PC-3 (cell line): ENCODE results near the gene N4BP2L2. TPM values are rescaled to one million over a fixed set of nuclear protein-coding genes. Genes with fewer than 3 reads are reported as not detected.

Experiments used
- ATAC-seq: fragments of 200-7000 bp; cut with Tn5 transposase; 2 replicates; pipeline ENCODE4 v1.9.1; 2020; ENCODE audit warnings: mild to moderate bottlenecking, moderate library complexity
- BruUV-seq: library from RNA; stranded (reverse); fragments of 400-500 nt; replicated peaks from 2 replicates; lab custom pipeline; 2021; lab: Mats Ljungman, UMichigan
- CTCF ChIA-PET: fragments of 300-600 bp; sonication (Branson Sonifier 250); formaldehyde crosslinking; loops from one replicate; lab custom pipeline; 2022; ENCODE audit warnings: antibody characterized with exemption; lab: Charles Lee
- POLR2A ChIA-PET: fragments of 300-600 bp; sonication (Branson Sonifier 250); formaldehyde crosslinking; loops from one replicate; lab custom pipeline; 2022; ENCODE audit warnings: antibody characterized with exemption; ENCODE audit not compliant: unreplicated experiment; lab: Charles Lee
- DNase-seq: peaks from one replicate; pipeline ENCODE4 v3.0.0-alpha.2; 2015
- H2AFZ ChIP-seq: fragments of 300-600 bp; sonication (generic); 2 replicates; pipeline ENCODE4 v1.6.0; 2016; ENCODE audit warnings: antibody characterized with exemption, low read length
- H3F3A ChIP-seq: fragments of 300-600 bp; sonication (generic); one replicate; pipeline ENCODE4 v1.6.0; 2017; ENCODE audit warnings: antibody characterized with exemption, low read length, control low read depth, mild to moderate bottlenecking; ENCODE audit not compliant: unreplicated experiment
- H3K27ac ChIP-seq: fragments of 300-600 bp; sonication (generic); 2 replicates; pipeline ENCODE4 v1.5.1; 2016; ENCODE audit warnings: mild to moderate bottlenecking, low read length
- H3K27me3 ChIP-seq: fragments of 300-600 bp; sonication (generic); 2 replicates; pipeline ENCODE4 v1.6.1; 2016; ENCODE audit warnings: low read length, mixed read lengths
- H3K36me3 ChIP-seq: fragments of 300-600 bp; sonication (generic); 2 replicates; pipeline ENCODE4 v1.6.1; 2016; ENCODE audit warnings: low read depth, mixed run types, low read length, mixed read lengths
- H3K4me1 ChIP-seq: fragments of 300-600 bp; sonication (generic); 2 replicates; pipeline ENCODE4 v1.5.1; 2016; ENCODE audit warnings: low read length; ENCODE audit not compliant: insufficient read depth
- H3K4me2 ChIP-seq: fragments of 300-600 bp; sonication (generic); 2 replicates; pipeline ENCODE4 v1.6.0; 2016; ENCODE audit warnings: low read length
- H3K4me3 ChIP-seq: fragments of 300-600 bp; sonication (generic); 2 replicates; pipeline ENCODE4 v1.5.1; 2016; ENCODE audit warnings: mild to moderate bottlenecking, low read length, mixed read lengths
- H3K79me2 ChIP-seq: fragments of 300-600 bp; sonication (generic); 2 replicates; pipeline ENCODE4 v1.6.1; 2017; ENCODE audit warnings: low read length, mixed read lengths
- H3K9ac ChIP-seq: fragments of 300-600 bp; sonication (generic); 2 replicates; pipeline ENCODE4 v1.6.0; 2016; ENCODE audit warnings: mild to moderate bottlenecking, low read length
- H3K9me2 ChIP-seq: fragments of 300-600 bp; sonication (generic); replicated peaks from 2 replicates; pipeline ENCODE4 v1.6.1; 2016; ENCODE audit warnings: mixed run types, low read length, mixed read lengths
- H3K9me3 ChIP-seq: fragments of 300-600 bp; sonication (generic); 2 replicates; pipeline ENCODE4 v1.6.1; 2016; ENCODE audit warnings: low read length, mixed read lengths
- H4K20me1 ChIP-seq: fragments of 300-600 bp; sonication (generic); 2 replicates; pipeline ENCODE4 v1.6.1; 2016; ENCODE audit warnings: low read length, mixed read lengths
- EZH2 ChIP-seq: fragments of 300-600 bp; sonication (generic); IDR thresholded peaks from one replicate; pipeline ENCODE4 v1.6.1; 2017; ENCODE audit warnings: antibody characterized with exemption, mild to moderate bottlenecking, low read length; ENCODE audit not compliant: unreplicated experiment
- EZH2phosphoT487 ChIP-seq: fragments of 300-600 bp; sonication (generic); IDR thresholded peaks from 2 replicates; pipeline ENCODE4 v1.6.1; 2018; ENCODE audit warnings: mild to moderate bottlenecking, antibody characterized with exemption, low read length, borderline replicate concordance
- intact Hi-C: fragments of 100-400 bp; cut with micrococcal nuclease; formaldehyde crosslinking; loops from 2 replicates; pipeline ENCODE4 v1.9.0; 2023
- total RNA-seq: library from RNA; depleted of rRNA; stranded (reverse); fragments of >200 nt; gene quantifications from 2 replicates; pipeline ENCODE4 v1.2.3, GENCODE V29; 2014
- TF ChIP-seq, protein P1 (sequence below): fragments of 300-600 bp; sonication (generic); conservative IDR thresholded peaks from 2 replicates; pipeline ENCODE4 v1.5.1; 2017; ENCODE audit warnings: antibody characterized with exemption, low read depth, mild to moderate bottlenecking, low read length

N4BP2L2 gene
- total RNA-seq, 1 experiment from 2014 or later, result 51.4 TPM

DNA sequence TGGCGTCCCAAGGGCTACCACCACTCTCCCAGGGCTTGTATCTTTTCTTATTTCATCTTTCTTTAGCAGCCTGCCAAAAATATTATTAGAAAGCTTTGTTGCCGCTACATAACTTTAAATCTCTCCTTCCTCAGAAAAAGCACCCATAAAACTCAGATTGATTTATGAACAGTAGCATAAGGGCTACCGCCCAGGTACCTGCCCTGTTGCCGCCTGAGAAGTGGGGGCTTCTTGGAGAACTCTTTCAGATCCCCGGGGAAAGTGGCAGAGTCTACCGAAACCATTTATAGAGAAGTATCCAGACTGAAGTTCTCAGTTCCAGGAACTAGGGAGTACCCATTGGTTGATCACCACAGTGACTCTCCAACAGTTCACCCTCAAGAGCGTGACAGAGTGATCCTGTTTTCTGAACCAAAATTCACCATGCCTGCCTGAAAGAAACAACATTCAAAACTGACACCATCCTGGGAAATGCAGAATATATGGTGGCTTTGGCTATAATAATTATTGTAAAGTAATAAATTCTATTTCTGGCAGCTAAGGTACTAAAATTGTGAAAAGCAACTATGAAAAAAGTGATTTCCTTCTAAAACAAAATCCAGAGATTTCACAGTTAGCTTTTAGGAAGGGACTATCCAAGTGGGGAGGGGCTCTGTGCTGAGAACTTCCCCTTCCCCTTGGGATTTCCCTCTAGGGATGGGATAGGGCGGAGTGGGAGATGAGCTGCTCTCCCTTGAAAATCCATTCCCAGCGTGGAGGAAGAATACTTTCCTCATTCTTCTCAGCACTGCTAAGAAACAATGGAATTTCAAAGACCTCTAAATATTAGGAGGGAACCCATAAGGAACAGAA is 109.8 kb downstream of the N4BP2L2 start:
- peaks cover 8% of the 10 kb centered on the region; the same call in 1 of the 2 replicates for H3K4me1 ChIP-seq
- peak overlapping the region; percentile 93 for H3K4me2 ChIP-seq
- H3K9me3 ChIP-seq, result no peaks in the 10 kb centered on the region
- DNase-seq (no peak), ATAC-seq (no peak)
- intact Hi-C loops, result loop anchor here (10.0 kb wide), 1 partner anchor 114 kb away; the partner anchor contains the start of genes BRCA2 and ZAR1L
- ChIA-PET CTCF (no interaction called here), POLR2A (no interaction called here)
- H2AFZ ChIP-seq, result peak overlapping the region; percentile 96
- H3F3A ChIP-seq, result no peaks in the 10 kb centered on the region
- H3K36me3 ChIP-seq, result no peaks in the 10 kb centered on the region
- no peak overlapping the region for H3K27ac ChIP-seq
- H3K4me3 ChIP-seq, result peak overlapping the region; percentile 80
- BruUV-seq, result no TSS peak
- no peaks in the 10 kb centered on the region for H3K27me3 ChIP-seq
- H3K9me2 ChIP-seq, result no peaks in the 10 kb centered on the region
- no peaks in the 10 kb centered on the region for H4K20me1 ChIP-seq
- H3K79me2 ChIP-seq, result no peaks in the 10 kb centered on the region
- TF ChIP-seq EZH2phosphoT487 (no peak), EZH2 (no peak)
- TF ChIP-seq, protein P1, sequence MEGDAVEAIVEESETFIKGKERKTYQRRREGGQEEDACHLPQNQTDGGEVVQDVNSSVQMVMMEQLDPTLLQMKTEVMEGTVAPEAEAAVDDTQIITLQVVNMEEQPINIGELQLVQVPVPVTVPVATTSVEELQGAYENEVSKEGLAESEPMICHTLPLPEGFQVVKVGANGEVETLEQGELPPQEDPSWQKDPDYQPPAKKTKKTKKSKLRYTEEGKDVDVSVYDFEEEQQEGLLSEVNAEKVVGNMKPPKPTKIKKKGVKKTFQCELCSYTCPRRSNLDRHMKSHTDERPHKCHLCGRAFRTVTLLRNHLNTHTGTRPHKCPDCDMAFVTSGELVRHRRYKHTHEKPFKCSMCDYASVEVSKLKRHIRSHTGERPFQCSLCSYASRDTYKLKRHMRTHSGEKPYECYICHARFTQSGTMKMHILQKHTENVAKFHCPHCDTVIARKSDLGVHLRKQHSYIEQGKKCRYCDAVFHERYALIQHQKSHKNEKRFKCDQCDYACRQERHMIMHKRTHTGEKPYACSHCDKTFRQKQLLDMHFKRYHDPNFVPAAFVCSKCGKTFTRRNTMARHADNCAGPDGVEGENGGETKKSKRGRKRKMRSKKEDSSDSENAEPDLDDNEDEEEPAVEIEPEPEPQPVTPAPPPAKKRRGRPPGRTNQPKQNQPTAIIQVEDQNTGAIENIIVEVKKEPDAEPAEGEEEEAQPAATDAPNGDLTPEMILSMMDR, result no peak
- H3K9ac ChIP-seq, result no peak overlapping the region

DNA sequence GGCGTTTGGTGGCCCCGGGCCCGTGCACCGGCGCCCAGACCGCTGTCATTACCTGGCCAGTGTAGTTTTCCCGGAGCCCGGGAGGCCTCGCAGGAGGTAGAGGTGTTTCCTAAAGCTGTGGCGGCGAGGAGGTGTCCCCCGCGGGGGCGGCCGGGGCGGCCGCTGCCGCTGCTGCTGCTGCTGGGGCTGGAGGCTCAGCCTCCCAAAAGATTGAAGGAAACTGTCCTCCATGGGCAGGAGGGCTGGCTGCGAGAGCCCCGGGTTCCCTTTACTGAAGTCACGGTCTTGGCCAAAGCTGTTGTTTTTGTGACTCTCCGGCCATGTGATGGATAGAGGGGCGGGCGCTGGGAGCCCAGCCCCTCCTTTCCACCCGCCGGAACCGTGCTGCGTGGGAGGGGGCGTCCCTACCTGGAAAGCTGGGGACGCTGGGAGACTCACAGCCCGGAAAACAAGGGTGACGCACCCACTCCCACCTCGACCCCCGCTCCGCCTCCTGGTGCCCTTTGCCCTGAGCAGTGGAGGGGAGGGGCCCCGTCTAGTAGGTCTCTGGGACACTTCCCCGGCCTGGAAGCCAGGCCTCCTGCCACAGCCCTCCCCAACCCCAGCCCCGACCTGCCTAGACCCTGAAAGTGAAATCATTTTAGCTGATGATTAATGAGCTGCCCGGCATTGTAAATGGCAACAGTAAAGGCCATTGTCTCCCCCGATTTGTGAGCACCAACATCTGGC is 110.6 kb downstream of the N4BP2L2 start, which contains the start of gene N4BP2L1:
N4BP2L1 (minus strand) TSS at position 279 of the 729 bp plus-strand sequence; CDS start at position 231, 48 bp downstream.
- H3K4me1 ChIP-seq, result peaks cover 8% of the 10 kb centered on the region; the same call in 1 of the 2 replicates
- H3K9me2 ChIP-seq, result no peaks in the 10 kb centered on the region
- no peaks in the 10 kb centered on the region for H3F3A ChIP-seq
- ATAC-seq (peak; percentile 70), DNase-seq (peak; percentile 32)
- no peak for TF ChIP-seq EZH2
- TF ChIP-seq, protein P1, result no peak
- TF ChIP-seq EZH2phosphoT487, result no peak
- intact Hi-C loops, result loop anchor here (10.0 kb wide), 1 partner anchor 113 kb away; the partner anchor contains the start of genes BRCA2 and ZAR1L
- peak within 1 kb of the TSS; percentile 96 for H2AFZ ChIP-seq
- H3K9me3 ChIP-seq, result no peaks in the 10 kb centered on the region
- peak within 1 kb of the TSS; percentile 93 for H3K4me2 ChIP-seq
- no peak within 1 kb of the TSS for H3K27ac ChIP-seq
- no peaks in the 10 kb centered on the region for H4K20me1 ChIP-seq
- H3K36me3 ChIP-seq, result no peaks in the 10 kb centered on the region
- ChIA-PET CTCF (no interaction called here), POLR2A (interaction anchor here (0.5 to 0.7 kb wide), 2 partner anchors 13 to 96 kb away, joined by 3 read pairs; no protein-coding TSS in a partner anchor)
- H3K9ac ChIP-seq, result peak within 1 kb of the TSS; percentile 27; the same call in 1 of the 2 replicates
- H3K79me2 ChIP-seq, result no peaks in the 10 kb centered on the region
- no TSS peak for BruUV-seq
- H3K4me3 ChIP-seq, result peak within 1 kb of the TSS; percentile 80
- H3K27me3 ChIP-seq, result no peaks in the 10 kb centered on the region
